Neural progenitor cell (in vitro differentiated cells): ENCODE measurements around the gene TRPM6. TPM values are rescaled to one million over a fixed set of nuclear protein-coding genes. Genes with fewer than 3 reads are reported as not detected.

Source experiments
- DNase-seq: peaks from one replicate; pipeline ENCODE4 v3.0.0-alpha.2; 2016; ENCODE audit warnings: low spot score
- H2AFZ ChIP-seq: fragments of 200-600 bp; sonication (generic); replicated peaks from 2 replicates; pipeline ENCODE4 v1.6.1; 2016; ENCODE audit warnings: antibody characterized with exemption
- H3F3A ChIP-seq: fragments of 200-600 bp; sonication (generic); 2 replicates; pipeline ENCODE4 v1.6.1; 2016; ENCODE audit warnings: antibody characterized with exemption, low read depth
- H3K27ac ChIP-seq: fragments of 200-600 bp; sonication (generic); 2 replicates; pipeline ENCODE4 v1.5.1; 2016; ENCODE audit warnings: mild to moderate bottlenecking
- H3K27me3 ChIP-seq: fragments of 200-600 bp; sonication (generic); 2 replicates; pipeline ENCODE4 v1.6.1; 2016; ENCODE audit warnings: mild to moderate bottlenecking, moderate library complexity
- H3K36me3 ChIP-seq: fragments of 200-600 bp; sonication (generic); 2 replicates; pipeline ENCODE4 v1.5.1; 2016
- H3K4me1 ChIP-seq: fragments of 200-600 bp; sonication (generic); 2 replicates; pipeline ENCODE4 v1.6.1; 2016; ENCODE audit warnings: mixed run types
- H3K4me2 ChIP-seq: fragments of 200-600 bp; sonication (generic); 2 replicates; pipeline ENCODE4 v1.6.1; 2016
- H3K4me3 ChIP-seq: fragments of 200-600 bp; sonication (generic); 2 replicates; pipeline ENCODE4 v1.5.1; 2016
- H3K79me2 ChIP-seq: fragments of 200-600 bp; sonication (generic); 2 replicates; pipeline ENCODE4 v1.6.1; 2016; ENCODE audit warnings: low read depth
- H3K9ac ChIP-seq: fragments of 200-600 bp; sonication (generic); 2 replicates; pipeline ENCODE4 v1.6.1; 2016
- H3K9me3 ChIP-seq: fragments of 200-600 bp; sonication (generic); 2 replicates; pipeline ENCODE4 v1.5.1; 2016; ENCODE audit warnings: low read depth
- H4K20me1 ChIP-seq: fragments of 200-600 bp; sonication (generic); 2 replicates; pipeline ENCODE4 v1.6.1; 2016; ENCODE audit warnings: low read depth
- H3K27ac Mint-ChIP-seq: 3 replicates; pipeline ENCODE4 v1.8.0; 2021; ENCODE audit warnings: mixed read lengths
- H3K27me3 Mint-ChIP-seq: 2 replicates; pipeline ENCODE4 v1.8.0; 2022; ENCODE audit warnings: low read depth, mild to moderate bottlenecking, inconsistent platforms, moderate library complexity, mixed read lengths; ENCODE audit not compliant: insufficient read depth
- H3K36me3 Mint-ChIP-seq: 3 replicates; pipeline ENCODE4 v1.8.0; 2021; ENCODE audit warnings: mixed read lengths
- H3K4me1 Mint-ChIP-seq: 3 replicates; pipeline ENCODE4 v1.8.0; 2021; ENCODE audit warnings: mixed read lengths
- H3K4me3 Mint-ChIP-seq: 3 replicates; pipeline ENCODE4 v1.8.0; 2021; ENCODE audit warnings: mild to moderate bottlenecking, moderate library complexity, mixed read lengths
- H3K9me3 Mint-ChIP-seq: 3 replicates; pipeline ENCODE4 v1.8.0; 2020; ENCODE audit warnings: mixed read lengths
- EZH2 ChIP-seq: fragments of 200-600 bp; sonication (generic); IDR thresholded peaks from 2 replicates; pipeline ENCODE4 v1.6.1; 2017; ENCODE audit warnings: antibody characterized with exemption, mild to moderate bottlenecking, moderate library complexity
- EZH2phosphoT487 ChIP-seq: fragments of 200-600 bp; sonication (generic); IDR thresholded peaks from 2 replicates; pipeline ENCODE4 v1.6.1; 2017; ENCODE audit warnings: antibody characterized with exemption
- total RNA-seq: library from RNA; depleted of rRNA; stranded (reverse); fragments of >200 nt; gene quantifications from 2 replicates; pipeline ENCODE4 v1.2.3, GENCODE V29; 2015; ENCODE audit warnings: low replicate concordance
- TF ChIP-seq, protein P1 (sequence below): fragments of 200-600 bp; sonication (generic); IDR thresholded peaks from 2 replicates; pipeline ENCODE4 v1.5.1; 2017; ENCODE audit warnings: antibody characterized with exemption, mild to moderate bottlenecking

TRPM6 gene
- total RNA-seq, 1 donor from 2014 or later, result not detected

DNA sequence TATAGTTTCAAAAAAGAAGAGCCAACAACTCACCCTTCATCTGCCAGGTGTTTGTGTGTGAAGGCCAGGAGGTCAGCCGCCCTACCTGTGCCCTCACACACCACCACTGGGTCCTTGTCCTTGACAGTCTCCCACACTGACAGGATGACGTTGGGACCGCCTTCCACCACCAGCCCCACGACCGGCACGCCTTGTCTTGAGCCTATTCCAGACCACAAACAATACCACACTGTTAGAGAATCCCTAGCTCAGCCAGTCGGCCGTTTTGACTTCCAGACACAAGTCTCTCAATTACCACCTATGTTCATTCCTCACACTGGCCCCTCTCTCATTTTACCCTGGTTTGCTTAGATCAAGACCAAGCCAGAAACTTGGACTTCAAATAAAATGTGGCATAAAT, 66.1 kb downstream of the TRPM6 start:
- no peaks in the 10 kb centered on the region for H4K20me1 ChIP-seq
- H3K9me3 ChIP-seq, result no peaks in the 10 kb centered on the region
- H3K27me3 Mint-ChIP-seq, result peaks cover 2% of the 10 kb centered on the region
- H3K4me1 Mint-ChIP-seq, result peaks cover 3% of the 10 kb centered on the region
- H3K36me3 ChIP-seq, result no peaks in the 10 kb centered on the region
- no peaks in the 10 kb centered on the region for H3K27me3 ChIP-seq
- H3K79me2 ChIP-seq, result no peaks in the 10 kb centered on the region
- DNase-seq, result no peak
- H3K4me3 Mint-ChIP-seq, result no peak overlapping the region
- no peak overlapping the region for H3K27ac ChIP-seq
- no peaks in the 10 kb centered on the region for H3K36me3 Mint-ChIP-seq
- no peaks in the 10 kb centered on the region for H3K4me1 ChIP-seq
- no peak overlapping the region for H3K4me3 ChIP-seq
- TF ChIP-seq EZH2, result no peak
- TF ChIP-seq, protein P1, sequence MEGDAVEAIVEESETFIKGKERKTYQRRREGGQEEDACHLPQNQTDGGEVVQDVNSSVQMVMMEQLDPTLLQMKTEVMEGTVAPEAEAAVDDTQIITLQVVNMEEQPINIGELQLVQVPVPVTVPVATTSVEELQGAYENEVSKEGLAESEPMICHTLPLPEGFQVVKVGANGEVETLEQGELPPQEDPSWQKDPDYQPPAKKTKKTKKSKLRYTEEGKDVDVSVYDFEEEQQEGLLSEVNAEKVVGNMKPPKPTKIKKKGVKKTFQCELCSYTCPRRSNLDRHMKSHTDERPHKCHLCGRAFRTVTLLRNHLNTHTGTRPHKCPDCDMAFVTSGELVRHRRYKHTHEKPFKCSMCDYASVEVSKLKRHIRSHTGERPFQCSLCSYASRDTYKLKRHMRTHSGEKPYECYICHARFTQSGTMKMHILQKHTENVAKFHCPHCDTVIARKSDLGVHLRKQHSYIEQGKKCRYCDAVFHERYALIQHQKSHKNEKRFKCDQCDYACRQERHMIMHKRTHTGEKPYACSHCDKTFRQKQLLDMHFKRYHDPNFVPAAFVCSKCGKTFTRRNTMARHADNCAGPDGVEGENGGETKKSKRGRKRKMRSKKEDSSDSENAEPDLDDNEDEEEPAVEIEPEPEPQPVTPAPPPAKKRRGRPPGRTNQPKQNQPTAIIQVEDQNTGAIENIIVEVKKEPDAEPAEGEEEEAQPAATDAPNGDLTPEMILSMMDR, result no peak
- TF ChIP-seq EZH2phosphoT487, result no peak
- H3F3A ChIP-seq, result no peaks in the 10 kb centered on the region
- no peak overlapping the region for H2AFZ ChIP-seq
- no peak overlapping the region for H3K9ac ChIP-seq
- no peak overlapping the region for H3K4me2 ChIP-seq
- H3K9me3 Mint-ChIP-seq, result no peaks in the 10 kb centered on the region
- no peak overlapping the region for H3K27ac Mint-ChIP-seq

DNA sequence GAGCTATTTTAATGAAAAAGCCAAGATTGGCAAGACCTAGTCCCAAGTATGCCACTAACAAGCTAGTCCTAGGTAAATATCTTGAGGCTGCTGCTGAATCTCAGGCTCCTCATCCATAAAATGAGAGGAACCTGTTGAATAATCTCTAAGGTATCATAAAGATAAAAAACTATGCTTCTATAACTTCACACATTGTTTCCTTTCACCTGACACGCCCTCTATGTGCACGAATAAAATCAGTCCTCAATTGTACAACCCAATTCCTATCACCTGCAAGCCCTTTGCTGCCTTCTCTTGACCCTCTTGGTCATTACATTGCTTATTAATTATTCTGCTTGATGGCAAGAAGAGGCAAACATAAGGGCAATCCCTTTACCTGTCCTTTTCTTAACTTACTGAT, 69.9 kb downstream of the TRPM6 start:
- Mint-ChIP-seq H3K9me3 (no peaks in the 10 kb centered on the region), H3K27me3 (peaks cover 2% of the 10 kb centered on the region), H3K27ac (no peak overlapping the region), H3K4me3 (no peak overlapping the region), H3K36me3 (no peaks in the 10 kb centered on the region), H3K4me1 (no peaks in the 10 kb centered on the region)
- H3K4me3 ChIP-seq, result no peak overlapping the region
- no peak overlapping the region for H3K9ac ChIP-seq
- H2AFZ ChIP-seq, result no peak overlapping the region
- no peaks in the 10 kb centered on the region for H3K79me2 ChIP-seq
- no peaks in the 10 kb centered on the region for H3K36me3 ChIP-seq
- DNase-seq, result no peak
- H3K27me3 ChIP-seq, result no peaks in the 10 kb centered on the region
- no peaks in the 10 kb centered on the region for H4K20me1 ChIP-seq
- H3K27ac ChIP-seq, result no peak overlapping the region
- H3K9me3 ChIP-seq, result no peaks in the 10 kb centered on the region
- H3F3A ChIP-seq, result no peaks in the 10 kb centered on the region
- TF ChIP-seq EZH2, result no peak
- TF ChIP-seq EZH2phosphoT487, result no peak
- TF ChIP-seq, protein P1, result no peak
- no peaks in the 10 kb centered on the region for H3K4me1 ChIP-seq
- no peak overlapping the region for H3K4me2 ChIP-seq

DNA sequence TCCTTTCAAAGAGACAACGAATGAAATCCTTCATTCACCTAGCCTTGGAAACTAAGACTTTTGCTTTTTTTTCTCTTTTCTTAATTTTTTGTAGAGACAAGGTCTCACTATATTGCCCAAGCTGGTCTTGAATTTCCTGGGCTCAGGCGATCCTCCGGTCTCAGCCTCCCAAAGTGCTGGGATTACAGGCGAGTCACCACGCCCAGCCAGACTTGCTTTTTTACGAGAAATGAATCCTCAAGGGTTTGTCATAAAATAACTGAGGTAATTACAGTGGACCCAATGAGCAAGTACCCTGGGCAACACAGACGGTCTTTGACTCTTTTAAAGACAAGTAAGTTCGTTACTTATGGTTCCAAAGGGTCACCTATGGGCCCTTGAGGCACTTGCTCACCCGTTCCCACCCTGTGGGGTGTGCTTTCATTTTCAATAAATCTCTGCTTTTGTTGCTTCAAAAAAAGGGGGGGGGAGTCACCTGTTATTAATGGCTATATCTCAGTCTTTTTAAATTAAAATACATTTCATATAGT, 70.4 kb downstream of the TRPM6 start:
- no peaks in the 10 kb centered on the region for H3K9me3 ChIP-seq
- H2AFZ ChIP-seq, result no peak overlapping the region

More for the DNA sequence above, 70.4 kb downstream of the TRPM6 start:
- Histone ChIP-seq H3K27me3 (no peaks in the 10 kb centered on the region), H3K4me1 (no peaks in the 10 kb centered on the region), H3K79me2 (no peaks in the 10 kb centered on the region), H4K20me1 (no peaks in the 10 kb centered on the region), H3K36me3 (no peaks in the 10 kb centered on the region), H3K27ac (no peak overlapping the region), H3K4me3 (no peak overlapping the region), H3F3A (no peaks in the 10 kb centered on the region), H3K9ac (no peak overlapping the region), H3K4me2 (no peak overlapping the region)
- TF ChIP-seq EZH2 (no peak), EZH2phosphoT487 (no peak)
- TF ChIP-seq, protein P1, result no peak
- no peak for DNase-seq
- no peaks in the 10 kb centered on the region for H3K36me3 Mint-ChIP-seq
- H3K4me1 Mint-ChIP-seq, result no peaks in the 10 kb centered on the region
- no peak overlapping the region for H3K27ac Mint-ChIP-seq
- peaks cover under 1% of the 10 kb centered on the region for H3K27me3 Mint-ChIP-seq
- H3K9me3 Mint-ChIP-seq, result no peaks in the 10 kb centered on the region
- H3K4me3 Mint-ChIP-seq, result no peak overlapping the region
